HCT116 (cell line): ENCODE data around the gene TNRC18. TPM values are rescaled to one million over a fixed set of nuclear protein-coding genes. Genes with fewer than 3 reads are reported as not detected.

Source experiments
- ATAC-seq: fragments of 200-7000 bp; cut with Tn5 transposase; 2 replicates; pipeline ENCODE4 v1.9.1; 2020; ENCODE audit warnings: mild to moderate bottlenecking, moderate library complexity
- BruUV-seq: library from RNA; stranded (reverse); fragments of 400-500 nt; replicated peaks from 2 replicates; lab custom pipeline; 2021; lab: Mats Ljungman, UMichigan
- CTCF ChIA-PET: fragments of 300-600 bp; sonication (Branson Sonifier 250); formaldehyde crosslinking; loops from one replicate; lab custom pipeline; 2021; ENCODE audit warnings: antibody characterized with exemption; lab: Charles Lee
- POLR2A ChIA-PET: fragments of 300-600, 350-600 bp; sonication (Branson Sonifier 250); formaldehyde crosslinking; loops from one replicate; lab custom pipeline; 2021; ENCODE audit warnings: antibody characterized with exemption; lab: Charles Lee
- RAD21 ChIA-PET, 2 experiments: fragments of 300-600 bp; sonication (Branson Sonifier 250); formaldehyde crosslinking; loops; one replicate each; lab custom pipeline; 2023; ENCODE audit warnings: low total read pairs in 2 of 2; ENCODE audit not compliant: uncharacterized antibody in 2 of 2, unreplicated experiment in 2 of 2, low non-redundant PET in 1 of 2; lab: Charles Lee
- DNase-seq: peaks from one replicate; pipeline ENCODE4 v3.0.0-alpha.2; 2010; ENCODE audit warnings: low read depth, low spot score
- H2AFZ ChIP-seq: fragments of 200-600 bp; shearing (Covaris generic), sonication (generic); 2 replicates; pipeline ENCODE4 v1.6.1; 2017; ENCODE audit warnings: low read depth, mixed run types, mixed read lengths, antibody characterized with exemption, low read length; ENCODE audit not compliant: poor library complexity, severe bottlenecking
- H3K27ac ChIP-seq: 2 replicates; pipeline ENCODE4 v1.5.1; 2012; ENCODE audit warnings: low read depth, low read length
- H3K27me3 ChIP-seq: fragments of 200-600 bp; sonication (generic); 2 replicates; pipeline ENCODE4 v1.6.1; 2016; ENCODE audit warnings: mixed run types, low read length, mixed read lengths; ENCODE audit not compliant: insufficient read depth
- H3K36me3 ChIP-seq, 2 experiments: fragments of 200-500 bp in 1 of 2; fragments of 200-600 bp in 1 of 2; sonication (Bioruptor generic) in 1 of 2; sonication (generic) in 1 of 2; 2 replicates each; pipeline versions ENCODE4 v1.5.1 to v1.6.1; 2014 to 2016; ENCODE audit warnings: low read length in 2 of 2, inconsistent platforms in 1 of 2, mixed read lengths in 1 of 2, mixed run types in 1 of 2; ENCODE audit not compliant: insufficient read depth in 2 of 2, control insufficient read depth in 1 of 2
- H3K4me1 ChIP-seq, 2 experiments: fragments of 200-600 bp in 1 of 2; sonication (generic) in 1 of 2; 2 replicates each; pipeline versions ENCODE4 v1.5.1 to v1.6.1; 2012 to 2017; ENCODE audit warnings: low read length in 2 of 2, inconsistent platforms in 1 of 2, mild to moderate bottlenecking in 1 of 2, mixed read lengths in 1 of 2, mixed run types in 1 of 2, moderate library complexity in 1 of 2; ENCODE audit not compliant: insufficient read depth in 2 of 2, control insufficient read depth in 1 of 2
- H3K4me2 ChIP-seq: fragments of 200-600 bp; sonication (generic); 2 replicates; pipeline ENCODE4 v1.6.1; 2017; ENCODE audit warnings: mixed run types, low read length, mixed read lengths
- H3K4me3 ChIP-seq, 2 experiments: fragments of 200-600 bp in 1 of 2; sonication (generic) in 1 of 2; replicated peaks in 1 of 2; 2 replicates each; pipeline ENCODE4 v1.5.1; 2011 to 2016; ENCODE audit warnings: low read length in 2 of 2, control low read depth in 1 of 2, low read depth in 1 of 2, mild to moderate bottlenecking in 1 of 2, mixed read lengths in 1 of 2, mixed run types in 1 of 2
- H3K79me2 ChIP-seq: fragments of 200-600 bp; sonication (generic); 2 replicates; pipeline ENCODE4 v1.6.1; 2017; ENCODE audit warnings: mild to moderate bottlenecking, mixed run types, low read length, moderate library complexity, mixed read lengths; ENCODE audit not compliant: insufficient read depth
- H3K9ac ChIP-seq: fragments of 200-600 bp; sonication (generic); 2 replicates; pipeline ENCODE4 v1.6.1; 2016; ENCODE audit warnings: low read length, mixed read lengths
- H3K9me2 ChIP-seq: fragments of 200-600 bp; sonication (generic), shearing (Covaris generic); 2 replicates; pipeline ENCODE4 v1.6.1; 2017; ENCODE audit warnings: mixed run types, mild to moderate bottlenecking, moderate library complexity; ENCODE audit not compliant: insufficient read depth
- H3K9me3 ChIP-seq, 2 experiments: fragments of 200-500 bp in 1 of 2; fragments of 200-600 bp in 1 of 2; sonication (Bioruptor generic) in 1 of 2; sonication (generic) in 1 of 2; 2 replicates each; pipeline ENCODE4 v1.6.1; 2014 to 2017; ENCODE audit warnings: low read length in 2 of 2, mixed read lengths in 2 of 2, inconsistent platforms in 1 of 2, low read depth in 1 of 2, mild to moderate bottlenecking in 1 of 2, mixed run types in 1 of 2, moderate library complexity in 1 of 2; ENCODE audit not compliant: control insufficient read depth in 1 of 2, insufficient read depth in 1 of 2
- H4K20me1 ChIP-seq: fragments of 200-600 bp; sonication (generic), shearing (Covaris generic); 2 replicates; pipeline ENCODE4 v1.6.1; 2017; ENCODE audit warnings: mixed run types, mild to moderate bottlenecking, moderate library complexity; ENCODE audit not compliant: insufficient read depth
- ATF3 ChIP-seq: IDR thresholded peaks from 2 replicates; pipeline ENCODE4 v1.6.1; 2012
- CBX3 ChIP-seq: IDR thresholded peaks from 2 replicates; pipeline ENCODE4 v1.6.1; 2012; ENCODE audit warnings: low read depth
- CEBPB ChIP-seq: IDR thresholded peaks from 2 replicates; pipeline ENCODE4 v1.6.1; 2012; ENCODE audit warnings: low read depth
- EGR1 ChIP-seq: IDR thresholded peaks from 2 replicates; pipeline ENCODE4 v1.6.1; 2012; ENCODE audit warnings: low read depth
- ELF1 ChIP-seq: IDR thresholded peaks from 2 replicates; pipeline ENCODE4 v1.6.1; 2012; ENCODE audit warnings: low read depth, borderline replicate concordance
- EZH2 ChIP-seq: fragments of 200-600 bp; sonication (generic); IDR thresholded peaks from 2 replicates; pipeline ENCODE4 v1.6.1; 2017; ENCODE audit warnings: antibody characterized with exemption, mixed run types
- EZH2phosphoT487 ChIP-seq: fragments of 200-600 bp; IDR thresholded peaks from 2 replicates; pipeline ENCODE4 v1.6.1; 2018; ENCODE audit warnings: antibody characterized with exemption, borderline replicate concordance
- FOSL1 ChIP-seq: IDR thresholded peaks from 2 replicates; pipeline ENCODE4 v1.6.1; 2012; ENCODE audit warnings: low read depth
- JUND ChIP-seq: IDR thresholded peaks from 2 replicates; pipeline ENCODE4 v1.6.1; 2012
- POLR2A ChIP-seq: IDR thresholded peaks from 2 replicates; pipeline ENCODE4 v1.7.0; 2011; ENCODE audit warnings: borderline replicate concordance; ENCODE audit not compliant: insufficient read depth, insufficient read length; ENCODE audit errors: extremely low read depth
- POLR2AphosphoS5 ChIP-seq: IDR thresholded peaks from 2 replicates; pipeline ENCODE4 v1.6.1; 2011; ENCODE audit warnings: mild to moderate bottlenecking, low read depth, low read length, moderate library complexity
- SIN3A ChIP-seq: IDR thresholded peaks from 2 replicates; pipeline ENCODE4 v1.6.1; 2012; ENCODE audit warnings: low read depth
- SP1 ChIP-seq: IDR thresholded peaks from 2 replicates; pipeline ENCODE4 v1.6.1; 2012; ENCODE audit warnings: low read depth
- SRF ChIP-seq: IDR thresholded peaks from 2 replicates; pipeline ENCODE4 v1.6.1; 2012; ENCODE audit warnings: low read depth
- TCF7L2 ChIP-seq: IDR thresholded peaks from 2 replicates; pipeline ENCODE4 v1.7.0; 2011; ENCODE audit warnings: borderline replicate concordance, inconsistent platforms; ENCODE audit not compliant: insufficient read depth, insufficient read length; ENCODE audit errors: extremely low read depth
- ZFX ChIP-seq: fragments of 450-650 bp; IDR thresholded peaks from 2 replicates; pipeline ENCODE4 v1.6.1; 2017
- ZNF274 ChIP-seq: fragments of 200-500 bp; sonication (Bioruptor generic); IDR thresholded peaks from 2 replicates; pipeline ENCODE4 v1.6.1; 2014; ENCODE audit warnings: mild to moderate bottlenecking, low read depth, low read length, inconsistent platforms
- intact Hi-C: fragments of 100-400 bp; cut with micrococcal nuclease; formaldehyde crosslinking; loops from 2 replicates; pipeline ENCODE4 v1.10.0; 2022
- total RNA-seq: library from RNA; stranded (reverse); gene quantifications from one replicate; pipeline ENCODE4 v1.2.1, GENCODE V29; 2021; ENCODE audit not compliant: unreplicated experiment
- TF ChIP-seq, protein P1 (sequence below), 3 experiments: fragments of 200-600 bp in 1 of 3; sonication (generic) in 1 of 3; IDR thresholded peaks in 2 of 3; conservative IDR thresholded peaks in 1 of 3; 2 replicates each; pipeline ENCODE4 v1.5.1; 2012 to 2017; ENCODE audit warnings: low read depth in 2 of 3, low read length in 2 of 3, antibody characterized with exemption in 1 of 3, borderline replicate concordance in 1 of 3, control low read depth in 1 of 3, mild to moderate bottlenecking in 1 of 3, mixed read lengths in 1 of 3, mixed run types in 1 of 3, moderate library complexity in 1 of 3; ENCODE audit not compliant: insufficient read depth in 1 of 3
- TF ChIP-seq, protein P2 (sequence below): IDR thresholded peaks from 2 replicates; pipeline ENCODE4 v1.6.1; 2011; ENCODE audit warnings: mild to moderate bottlenecking, low read length, moderate library complexity; ENCODE audit not compliant: insufficient replicate concordance; ENCODE audit errors: extremely low read depth

TNRC18 gene
- total RNA-seq, 1 experiment from 2014 or later, result 101 TPM

GRCh38 chr7:5363729-5364128 lies 59.9 kb downstream of the TNRC18 start:
- no TSS peak for BruUV-seq
- Histone ChIP-seq H3K27me3 (no peaks in the 10 kb centered on the region), H2AFZ (no peak overlapping the region), H3K79me2 (peaks cover 54% of the 10 kb centered on the region), H3K4me3 (no peak overlapping the region), H3K36me3 (peaks cover 19 to 35% of the 10 kb centered on the region in 2 experiments; a peak in 3 of 4 replicates), H4K20me1 (0 out of 2 replicates have a peak, but pooled peaks cover 4% of the 10 kb centered on the region), H3K4me1 (peaks cover 0 to 6% of the 10 kb centered on the region in 2 experiments; a peak in 1 of 4 replicates), H3K4me2 (no peak overlapping the region), H3K9me2 (no peaks in the 10 kb centered on the region), H3K9ac (no peak overlapping the region), H3K27ac (no peak overlapping the region), H3K9me3 (no peaks in the 10 kb centered on the region)
- ChIA-PET POLR2A (no interaction called here), CTCF (interaction anchor here (1.1 kb wide), 1 partner anchor 34 kb away, joined by 3 read pairs; no protein-coding TSS in a partner anchor), RAD21 (no interaction called here)
- no peak for TF ChIP-seq EZH2phosphoT487
- intact Hi-C loops, result loop anchor here (10.0 kb wide), 1 partner anchor 119 kb away; no protein-coding TSS in a partner anchor
- DNase-seq (no peak), ATAC-seq (no peak)

GRCh38 chr7:5362466-5362865 lies 61.2 kb downstream of the TNRC18 start:
- ChIA-PET RAD21 (no interaction called here), CTCF (no interaction called here), POLR2A (no interaction called here)
- Histone ChIP-seq H3K9ac (no peak overlapping the region), H3K36me3 (peaks cover 26 to 43% of the 10 kb centered on the region in 2 experiments; a peak in 3 of 4 replicates), H3K9me3 (no peaks in the 10 kb centered on the region), H3K27me3 (no peaks in the 10 kb centered on the region), H3K4me2 (no peak overlapping the region), H4K20me1 (0 out of 2 replicates have a peak, but pooled peaks cover 4% of the 10 kb centered on the region), H3K4me3 (no peak overlapping the region), H3K27ac (no peak overlapping the region), H2AFZ (no peak overlapping the region), H3K9me2 (no peaks in the 10 kb centered on the region), H3K79me2 (peaks cover 44% of the 10 kb centered on the region), H3K4me1 (peaks cover 0 to 6% of the 10 kb centered on the region in 2 experiments; a peak in 1 of 4 replicates)
- BruUV-seq, result no TSS peak
- TF ChIP-seq ELF1, result no peak
- no peak for TF ChIP-seq EZH2
- no peak for TF ChIP-seq POLR2AphosphoS5
- TF ChIP-seq JUND, result no peak
- TF ChIP-seq CEBPB, result no peak
- TF ChIP-seq TCF7L2, result no peak
- TF ChIP-seq, protein P1, sequence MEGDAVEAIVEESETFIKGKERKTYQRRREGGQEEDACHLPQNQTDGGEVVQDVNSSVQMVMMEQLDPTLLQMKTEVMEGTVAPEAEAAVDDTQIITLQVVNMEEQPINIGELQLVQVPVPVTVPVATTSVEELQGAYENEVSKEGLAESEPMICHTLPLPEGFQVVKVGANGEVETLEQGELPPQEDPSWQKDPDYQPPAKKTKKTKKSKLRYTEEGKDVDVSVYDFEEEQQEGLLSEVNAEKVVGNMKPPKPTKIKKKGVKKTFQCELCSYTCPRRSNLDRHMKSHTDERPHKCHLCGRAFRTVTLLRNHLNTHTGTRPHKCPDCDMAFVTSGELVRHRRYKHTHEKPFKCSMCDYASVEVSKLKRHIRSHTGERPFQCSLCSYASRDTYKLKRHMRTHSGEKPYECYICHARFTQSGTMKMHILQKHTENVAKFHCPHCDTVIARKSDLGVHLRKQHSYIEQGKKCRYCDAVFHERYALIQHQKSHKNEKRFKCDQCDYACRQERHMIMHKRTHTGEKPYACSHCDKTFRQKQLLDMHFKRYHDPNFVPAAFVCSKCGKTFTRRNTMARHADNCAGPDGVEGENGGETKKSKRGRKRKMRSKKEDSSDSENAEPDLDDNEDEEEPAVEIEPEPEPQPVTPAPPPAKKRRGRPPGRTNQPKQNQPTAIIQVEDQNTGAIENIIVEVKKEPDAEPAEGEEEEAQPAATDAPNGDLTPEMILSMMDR (IDR thresholded peaks at IDR 0.05 in 2 of 3, conservative IDR thresholded peaks at IDR 0.05 in 1 of 3; ENCODE audit: borderline replicate concordance in 1 of 3, insufficient read depth in 1 of 3, low read depth in 2 of 3, low read length in 2 of 3), result no peak
- TF ChIP-seq EGR1, result no peak
- TF ChIP-seq ZNF274, result no peak
- TF ChIP-seq, protein P2, sequence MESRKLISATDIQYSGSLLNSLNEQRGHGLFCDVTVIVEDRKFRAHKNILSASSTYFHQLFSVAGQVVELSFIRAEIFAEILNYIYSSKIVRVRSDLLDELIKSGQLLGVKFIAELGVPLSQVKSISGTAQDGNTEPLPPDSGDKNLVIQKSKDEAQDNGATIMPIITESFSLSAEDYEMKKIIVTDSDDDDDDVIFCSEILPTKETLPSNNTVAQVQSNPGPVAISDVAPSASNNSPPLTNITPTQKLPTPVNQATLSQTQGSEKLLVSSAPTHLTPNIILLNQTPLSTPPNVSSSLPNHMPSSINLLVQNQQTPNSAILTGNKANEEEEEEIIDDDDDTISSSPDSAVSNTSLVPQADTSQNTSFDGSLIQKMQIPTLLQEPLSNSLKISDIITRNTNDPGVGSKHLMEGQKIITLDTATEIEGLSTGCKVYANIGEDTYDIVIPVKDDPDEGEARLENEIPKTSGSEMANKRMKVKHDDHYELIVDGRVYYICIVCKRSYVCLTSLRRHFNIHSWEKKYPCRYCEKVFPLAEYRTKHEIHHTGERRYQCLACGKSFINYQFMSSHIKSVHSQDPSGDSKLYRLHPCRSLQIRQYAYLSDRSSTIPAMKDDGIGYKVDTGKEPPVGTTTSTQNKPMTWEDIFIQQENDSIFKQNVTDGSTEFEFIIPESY, result no peak
- no peak for TF ChIP-seq EZH2phosphoT487
- no peak for TF ChIP-seq POLR2A
- no peak for TF ChIP-seq ATF3
- TF ChIP-seq CBX3, result no peak
- no peak for TF ChIP-seq FOSL1
- TF ChIP-seq SP1, result no peak
- TF ChIP-seq SRF, result no peak
- TF ChIP-seq ZFX, result no peak
- no peak for TF ChIP-seq SIN3A
- DNase-seq, result no peak
- ATAC-seq, result no peak
- intact Hi-C loops, result loop anchor here (10.0 kb wide), 1 partner anchor 118 kb away; no protein-coding TSS in a partner anchor
